ENCODE measurements around the gene ITGA2B. TPM values are rescaled to one million over a fixed set of nuclear protein-coding genes. Genes with fewer than 3 reads are reported as not detected.
A peak's percentile ranks its signal among the peaks of the same experiment; 100 is the strongest.

Gene ITGA2B
- polyA plus RNA-seq, 1 donor (not counting 4 experiments of a cell fraction or from before 2014, with no cell fraction given), result not detected

DNA sequence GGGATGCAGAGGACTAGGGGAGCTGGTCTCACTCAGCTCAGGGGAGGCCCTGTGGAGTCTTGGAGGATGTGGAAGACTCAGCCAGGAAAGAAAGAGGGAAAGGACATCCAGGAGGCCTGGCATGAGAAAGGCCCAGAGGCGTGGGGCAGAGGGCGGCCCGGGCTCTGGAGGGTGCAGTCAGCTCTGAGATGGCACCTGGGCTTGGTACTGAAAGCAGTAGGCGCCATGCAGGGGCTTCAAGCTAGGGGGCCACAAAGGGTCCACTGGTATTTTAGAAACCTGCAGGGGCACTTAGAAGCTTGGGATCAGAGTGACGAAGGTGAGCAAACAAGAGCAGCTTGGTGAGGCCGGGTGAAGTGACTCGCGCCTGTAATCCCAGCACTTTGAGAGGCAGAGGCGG is 31.4 kb downstream of the ITGA2B start:
- H2AFZ ChIP-seq (ENCODE audit: control insufficient read depth, low read length), result no peak overlapping the region
- no peak for FAIRE-seq
- TF ChIP-seq, protein P1, sequence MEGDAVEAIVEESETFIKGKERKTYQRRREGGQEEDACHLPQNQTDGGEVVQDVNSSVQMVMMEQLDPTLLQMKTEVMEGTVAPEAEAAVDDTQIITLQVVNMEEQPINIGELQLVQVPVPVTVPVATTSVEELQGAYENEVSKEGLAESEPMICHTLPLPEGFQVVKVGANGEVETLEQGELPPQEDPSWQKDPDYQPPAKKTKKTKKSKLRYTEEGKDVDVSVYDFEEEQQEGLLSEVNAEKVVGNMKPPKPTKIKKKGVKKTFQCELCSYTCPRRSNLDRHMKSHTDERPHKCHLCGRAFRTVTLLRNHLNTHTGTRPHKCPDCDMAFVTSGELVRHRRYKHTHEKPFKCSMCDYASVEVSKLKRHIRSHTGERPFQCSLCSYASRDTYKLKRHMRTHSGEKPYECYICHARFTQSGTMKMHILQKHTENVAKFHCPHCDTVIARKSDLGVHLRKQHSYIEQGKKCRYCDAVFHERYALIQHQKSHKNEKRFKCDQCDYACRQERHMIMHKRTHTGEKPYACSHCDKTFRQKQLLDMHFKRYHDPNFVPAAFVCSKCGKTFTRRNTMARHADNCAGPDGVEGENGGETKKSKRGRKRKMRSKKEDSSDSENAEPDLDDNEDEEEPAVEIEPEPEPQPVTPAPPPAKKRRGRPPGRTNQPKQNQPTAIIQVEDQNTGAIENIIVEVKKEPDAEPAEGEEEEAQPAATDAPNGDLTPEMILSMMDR (optimal IDR thresholded peaks at IDR 0.05 in 1 of 3, IDR thresholded peaks at IDR 0.05 in 1 of 3, conservative IDR thresholded peaks at IDR 0.05 in 1 of 3; ENCODE audit: extremely low read depth in 1 of 3, insufficient read depth in 2 of 3, low read length in 3 of 3), result no peak
- no peak for TF ChIP-seq EZH2 (IDR thresholded peaks at IDR 0.05; ENCODE audit: low read length)
- dilution Hi-C loops (cut with MboI; ENCODE audit: extremely low pct_ligation_motif_present, low sequenced_read_pairs), result no loop called here
- peaks cover 12% of the 10 kb centered on the region for H3K27me3 ChIP-seq (ENCODE audit: control insufficient read depth, extremely low read depth, insufficient read depth, low read length)
- no peak overlapping the region for H3K4me3 ChIP-seq (ENCODE audit: control insufficient read depth in 2 of 3, extremely low read depth in 1 of 3, insufficient read depth in 2 of 3, low read depth in 1 of 3, low read length in 3 of 3)
- no peaks in the 10 kb centered on the region for H4K20me1 ChIP-seq (ENCODE audit: control insufficient read depth, extremely low read depth, insufficient read depth, low read length)
- no peak overlapping the region for H3K9ac ChIP-seq (ENCODE audit: control insufficient read depth, extremely low read depth, insufficient read depth, low read length)
- H3K4me2 ChIP-seq (ENCODE audit: control insufficient read depth, extremely low read depth, insufficient read depth, low read depth, low read length), result no peak overlapping the region
- H3K36me3 ChIP-seq (ENCODE audit: control insufficient read depth in 2 of 2, extremely low read depth in 1 of 2, insufficient read depth in 2 of 2, low read length in 2 of 2), result no peaks in the 10 kb centered on the region
- no peaks in the 10 kb centered on the region for H3K9me1 ChIP-seq (ENCODE audit: control insufficient read depth, extremely low read depth, insufficient read depth, low read length)
- H3K79me2 ChIP-seq (ENCODE audit: control insufficient read depth, insufficient read depth, low read length), result no peaks in the 10 kb centered on the region
- no peaks in the 10 kb centered on the region for H3K9me3 ChIP-seq (ENCODE audit: control insufficient read depth, low read depth, low read length)
- H3K4me1 ChIP-seq (ENCODE audit: control insufficient read depth, extremely low read depth, insufficient read depth, low read length), result no peaks in the 10 kb centered on the region
- H3K27ac ChIP-seq (ENCODE audit: control insufficient read depth, insufficient read depth, low read length), result no peak overlapping the region
- no peak for DNase-seq (ENCODE audit: low read depth, low spot score)

DNA sequence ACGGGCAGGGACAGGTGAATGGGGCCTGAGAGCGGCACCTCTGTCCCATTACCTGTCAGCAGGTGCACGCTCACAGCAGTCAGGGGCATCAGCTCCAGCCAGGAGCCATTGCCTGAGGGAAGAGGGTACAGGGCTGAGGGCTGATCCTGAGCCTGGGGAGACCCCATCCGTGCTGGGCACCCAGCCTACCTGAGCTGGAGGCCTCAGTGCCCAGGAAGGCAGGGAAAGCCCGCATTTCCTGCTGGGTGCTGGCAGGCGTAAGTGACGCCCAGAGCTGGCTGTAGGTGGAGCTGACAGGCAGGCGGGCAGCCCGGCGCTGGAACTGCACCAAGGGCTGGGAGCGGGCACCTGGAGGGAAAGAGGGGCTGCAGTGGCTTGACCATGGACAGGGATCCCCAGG is 33.2 kb downstream of the ITGA2B start:
- H3K4me2 ChIP-seq (ENCODE audit: control insufficient read depth, extremely low read depth, insufficient read depth, low read depth, low read length), result no peak overlapping the region
- no peak for FAIRE-seq
- H3K79me2 ChIP-seq (ENCODE audit: control insufficient read depth, insufficient read depth, low read length), result no peaks in the 10 kb centered on the region
- H3K27me3 ChIP-seq (ENCODE audit: control insufficient read depth, extremely low read depth, insufficient read depth, low read length), result peaks cover 12% of the 10 kb centered on the region
- H3K4me1 ChIP-seq (ENCODE audit: control insufficient read depth, extremely low read depth, insufficient read depth, low read length), result no peaks in the 10 kb centered on the region
- no peak for TF ChIP-seq EZH2 (IDR thresholded peaks at IDR 0.05; ENCODE audit: low read length)
- TF ChIP-seq, protein P1 (optimal IDR thresholded peaks at IDR 0.05 in 1 of 3, IDR thresholded peaks at IDR 0.05 in 1 of 3, conservative IDR thresholded peaks at IDR 0.05 in 1 of 3; ENCODE audit: extremely low read depth in 1 of 3, insufficient read depth in 2 of 3, low read length in 3 of 3), result peak in 1 of 3 experiments; percentile 20
- H3K9me1 ChIP-seq (ENCODE audit: control insufficient read depth, extremely low read depth, insufficient read depth, low read length), result no peaks in the 10 kb centered on the region
- dilution Hi-C loops (cut with MboI; ENCODE audit: extremely low pct_ligation_motif_present, low sequenced_read_pairs), result no loop called here
- peaks cover 6 to 16% of the 10 kb centered on the region in 2 experiments for H3K36me3 ChIP-seq (ENCODE audit: control insufficient read depth in 2 of 2, extremely low read depth in 1 of 2, insufficient read depth in 2 of 2, low read length in 2 of 2)
- no peak overlapping the region for H3K9ac ChIP-seq (ENCODE audit: control insufficient read depth, extremely low read depth, insufficient read depth, low read length)
- DNase-seq (ENCODE audit: low read depth, low spot score), result no peak
- no peaks in the 10 kb centered on the region for H4K20me1 ChIP-seq (ENCODE audit: control insufficient read depth, extremely low read depth, insufficient read depth, low read length)
- no peak overlapping the region for H2AFZ ChIP-seq (ENCODE audit: control insufficient read depth, low read length)
- no peaks in the 10 kb centered on the region for H3K9me3 ChIP-seq (ENCODE audit: control insufficient read depth, low read depth, low read length)
- H3K27ac ChIP-seq (ENCODE audit: control insufficient read depth, insufficient read depth, low read length), result no peak overlapping the region
- no peak overlapping the region for H3K4me3 ChIP-seq (ENCODE audit: control insufficient read depth in 2 of 3, extremely low read depth in 1 of 3, insufficient read depth in 2 of 3, low read depth in 1 of 3, low read length in 3 of 3)
